SK-N-SH (cell line): ENCODE measurements around the gene SLC9A4. TPM values are rescaled to one million over a fixed set of nuclear protein-coding genes. Genes with fewer than 3 reads are reported as not detected.

Experiments
- CTCF ChIA-PET: fragments of 300-600, 350-600 bp; formaldehyde crosslinking; extraction: SDS; loops from one replicate; lab custom pipeline; 2021; lab: Yijun Ruan, JAX
- POLR2A ChIA-PET: fragments of 350-600 bp; sonication (Branson Sonifier 250); formaldehyde crosslinking; extraction: SDS; loops from one replicate; lab custom pipeline; 2020; ENCODE audit warnings: antibody characterized with exemption, inconsistent platforms; lab: Yijun Ruan, JAX
- DNase-seq: peaks from one replicate; pipeline ENCODE4 v3.0.0; 2012
- H2AFZ ChIP-seq: fragments of 200-600 bp; sonication (generic); 2 replicates; pipeline ENCODE4 v1.8.1; 2016; ENCODE audit warnings: antibody characterized with exemption, mild to moderate bottlenecking, low read depth
- H3F3A ChIP-seq: fragments of 200-600 bp; sonication (generic); replicated peaks from 2 replicates; pipeline ENCODE3; 2016; ENCODE audit warnings: antibody characterized with exemption, mild to moderate bottlenecking; ENCODE audit not compliant: insufficient read depth
- H3K27ac ChIP-seq, 2 experiments: fragments of 200-500 bp in 1 of 2; fragments of 200-600 bp in 1 of 2; sonication (Bioruptor generic) in 1 of 2; sonication (generic), shearing (Covaris generic) in 1 of 2; 2 replicates each; pipeline versions ENCODE4 v1.5.1 to v1.6.1; 2014 to 2016; ENCODE audit warnings: low read depth in 2 of 2, inconsistent platforms in 1 of 2, low read length in 1 of 2, mild to moderate bottlenecking in 1 of 2, mixed read lengths in 1 of 2
- H3K27me3 ChIP-seq: fragments of 200-600 bp; sonication (generic), shearing (Covaris generic); 2 replicates; pipeline ENCODE4 v1.6.1; 2016; ENCODE audit warnings: mixed run types; ENCODE audit not compliant: insufficient read depth
- H3K36me3 ChIP-seq, 2 experiments: fragments of 200-500 bp in 1 of 2; fragments of 200-600 bp in 1 of 2; sonication (Bioruptor generic) in 1 of 2; sonication (generic) in 1 of 2; replicated peaks in 1 of 2; 2 replicates each; pipeline versions ENCODE3 to v1.5.1; 2014 to 2016; ENCODE audit warnings: low read length in 1 of 2, mild to moderate bottlenecking in 1 of 2; ENCODE audit not compliant: insufficient read depth in 2 of 2, control insufficient read depth in 1 of 2
- H3K4me1 ChIP-seq, 2 experiments: fragments of 200-500 bp in 1 of 2; fragments of 200-600 bp in 1 of 2; sonication (Bioruptor generic) in 1 of 2; sonication (generic), shearing (Covaris generic) in 1 of 2; 2 replicates each; pipeline versions ENCODE4 v1.5.1 to v1.6.1; 2014 to 2016; ENCODE audit warnings: low read depth in 1 of 2, low read length in 1 of 2, mixed run types in 1 of 2; ENCODE audit not compliant: insufficient read depth in 2 of 2, control insufficient read depth in 1 of 2
- H3K4me2 ChIP-seq: fragments of 200-600 bp; sonication (generic), shearing (Covaris generic); 2 replicates; pipeline ENCODE4 v1.6.1; 2017; ENCODE audit warnings: mixed run types
- H3K4me3 ChIP-seq, 2 experiments: fragments of 200-500 bp in 1 of 2; fragments of 200-600 bp in 1 of 2; sonication (Bioruptor generic) in 1 of 2; sonication (generic), shearing (Covaris generic) in 1 of 2; 2 replicates each; pipeline versions ENCODE4 v1.5.1 to v1.8.1; 2014 to 2016; ENCODE audit warnings: low read depth in 2 of 2, inconsistent platforms in 1 of 2, low read length in 1 of 2, mild to moderate bottlenecking in 1 of 2, mixed read lengths in 1 of 2, moderate library complexity in 1 of 2
- H3K79me2 ChIP-seq: fragments of 200-600 bp; sonication (generic); 2 replicates; pipeline ENCODE4 v1.8.1; 2017; ENCODE audit warnings: mild to moderate bottlenecking; ENCODE audit not compliant: insufficient read depth
- H3K9ac ChIP-seq: fragments of 200-600 bp; sonication (generic); 2 replicates; pipeline ENCODE4 v1.6.1; 2017; ENCODE audit warnings: mixed run types
- H3K9me2 ChIP-seq: fragments of 200-600 bp; sonication (generic); 2 replicates; pipeline ENCODE4 v1.6.1; 2017; ENCODE audit warnings: mixed run types
- H3K9me3 ChIP-seq: fragments of 200-600 bp; sonication (generic); 2 replicates; pipeline ENCODE4 v1.6.1; 2017; ENCODE audit warnings: mixed run types, mild to moderate bottlenecking, moderate library complexity
- H4K20me1 ChIP-seq: fragments of 200-600 bp; sonication (generic); 2 replicates; pipeline ENCODE4 v1.6.1; 2017; ENCODE audit warnings: mild to moderate bottlenecking, mixed run types; ENCODE audit not compliant: insufficient read depth
- CTCF ChIP-seq: fragments of 200-600 bp; sonication (generic); IDR thresholded peaks from 2 replicates; pipeline ENCODE4 v1.6.1; 2017; ENCODE audit warnings: antibody characterized with exemption, mild to moderate bottlenecking, moderate library complexity
- EP300 ChIP-seq, 2 experiments: IDR thresholded peaks; 2 replicates each; pipeline versions ENCODE4 v1.4.0 to v1.6.1; 2012; ENCODE audit warnings: borderline replicate concordance in 1 of 2, low read depth in 1 of 2, low read length in 1 of 2
- EZH2phosphoT487 ChIP-seq: fragments of 200-600 bp; sonication (generic); IDR thresholded peaks from 2 replicates; pipeline ENCODE4 v1.6.1; 2017; ENCODE audit warnings: low read depth, mixed run types, mild to moderate bottlenecking, antibody characterized with exemption, moderate library complexity, borderline replicate concordance
- FOXJ3 ChIP-seq: sonication (generic); formaldehyde crosslinking; IDR thresholded peaks from 2 replicates; pipeline ENCODE4 v1.5.1; 2020; ENCODE audit warnings: mild to moderate bottlenecking, missing genetic modification reagents
- MEF2A ChIP-seq: IDR thresholded peaks from 2 replicates; pipeline ENCODE4 v1.4.0; 2012; ENCODE audit warnings: low read depth, borderline replicate concordance
- NFIC ChIP-seq: IDR thresholded peaks from 2 replicates; pipeline ENCODE4 v1.4.0; 2012; ENCODE audit warnings: borderline replicate concordance
- POLR2AphosphoS5 ChIP-seq: IDR thresholded peaks from 2 replicates; pipeline ENCODE4 v1.6.1; 2012; ENCODE audit warnings: low read depth, low read length
- RAD21 ChIP-seq: IDR thresholded peaks from 2 replicates; pipeline ENCODE4 v1.6.1; 2012; ENCODE audit warnings: mild to moderate bottlenecking, low read length
- RCOR1 ChIP-seq: fragments of 150-350 bp; IDR thresholded peaks from 2 replicates; pipeline ENCODE4 v1.6.1; 2017; ENCODE audit warnings: antibody characterized with exemption, low read length
- TCF12 ChIP-seq: IDR thresholded peaks from 2 replicates; pipeline ENCODE4 v1.4.0; 2012
- WGBS: methylation state at CpG from one replicate; pipeline ENCODE4 v1.1.6; 2017; ENCODE audit warnings: low lambda C conversion rate; 5-methylcytosine and 5-hydroxymethylcytosine counted together
- polyA plus RNA-seq, 3 experiments: library from polyadenylated mRNA; depleted of rRNA; stranded (reverse); fragments of >200 nt; gene quantifications; 2 replicates each; pipeline ENCODE4 v1.2.3, GENCODE V29; 2012
- TF ChIP-seq, protein P1 (sequence below): fragments of 150-350 bp; IDR thresholded peaks from 2 replicates; pipeline ENCODE4 v1.6.1; 2016; ENCODE audit warnings: mild to moderate bottlenecking, low read depth, low read length
- TF ChIP-seq, protein P2 (sequence below): IDR thresholded peaks from 2 replicates; pipeline ENCODE4 v1.6.1; 2012; ENCODE audit warnings: mild to moderate bottlenecking, low read depth, low read length, moderate library complexity

Gene SLC9A4
- polyA plus RNA-seq, 1 of the 3 experiments (the other 2 are of a cell fraction): 0.07 TPM

DNA sequence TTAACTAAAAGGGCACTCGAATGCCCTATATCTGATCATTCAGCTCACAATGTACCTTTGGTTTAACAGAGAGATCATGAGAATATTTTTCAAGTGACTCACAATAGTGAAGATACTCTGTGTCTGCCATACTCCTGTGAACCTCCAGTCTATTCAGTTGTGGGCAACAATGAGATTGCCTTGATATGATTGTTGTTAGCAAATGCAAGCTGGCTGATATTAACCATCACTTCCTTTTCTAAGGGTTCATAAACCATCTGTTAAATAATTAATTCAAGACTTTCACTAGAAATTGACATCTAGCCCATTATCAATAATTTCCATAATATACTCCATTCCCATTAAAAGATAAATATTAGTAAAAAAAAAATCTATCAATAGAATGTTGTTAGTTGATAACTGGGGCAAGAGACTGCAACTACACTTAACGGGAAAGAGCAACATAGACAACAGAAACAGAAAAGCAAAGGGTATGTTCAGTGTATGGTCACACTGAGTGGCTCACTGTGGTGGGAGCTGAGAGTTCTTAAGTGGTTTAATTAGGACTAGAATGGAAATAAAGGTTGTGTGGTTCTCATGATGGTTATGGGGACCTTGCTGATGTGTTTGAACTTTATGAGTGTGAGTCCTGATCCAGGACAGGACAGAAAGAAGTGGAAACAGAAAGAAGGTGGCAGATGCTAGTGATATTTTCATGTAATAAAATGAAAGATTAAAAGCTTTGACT is 38.2 kb upstream of the SLC9A4 start:
- H3K4me1 ChIP-seq: no peaks in the 10 kb centered on the region
- H3K9ac ChIP-seq: no peak overlapping the region
- no peak overlapping the region for H3K27ac ChIP-seq
- H3K4me3 ChIP-seq: no peak overlapping the region
- H3K9me3 ChIP-seq: no peaks in the 10 kb centered on the region
- no peak for DNase-seq
- WGBS: 3% methylated on average over 2 of the region's 2 CpGs
- CTCF ChIA-PET: interaction anchor here (1.5 to 2.1 kb wide), 2 partner anchors 15 to 16 kb away, joined by 3 to 5 read pairs; no protein-coding TSS in a partner anchor
- no peak overlapping the region for H3K4me2 ChIP-seq
- H3K27me3 ChIP-seq: peaks cover 10% of the 10 kb centered on the region
- POLR2A ChIA-PET: no interaction called here
- no peaks in the 10 kb centered on the region for H4K20me1 ChIP-seq
- H3K36me3 ChIP-seq: no peaks in the 10 kb centered on the region
- no peaks in the 10 kb centered on the region for H3K79me2 ChIP-seq
- no peaks in the 10 kb centered on the region for H3F3A ChIP-seq
- no peak overlapping the region for H2AFZ ChIP-seq
- H3K9me2 ChIP-seq: no peaks in the 10 kb centered on the region
- no peak for TF ChIP-seq TCF12
- no peak for TF ChIP-seq EP300 (IDR thresholded peaks at IDR 0.05; ENCODE audit: borderline replicate concordance in 1 of 2, low read depth in 1 of 2, low read length in 1 of 2)
- TF ChIP-seq, protein P1, sequence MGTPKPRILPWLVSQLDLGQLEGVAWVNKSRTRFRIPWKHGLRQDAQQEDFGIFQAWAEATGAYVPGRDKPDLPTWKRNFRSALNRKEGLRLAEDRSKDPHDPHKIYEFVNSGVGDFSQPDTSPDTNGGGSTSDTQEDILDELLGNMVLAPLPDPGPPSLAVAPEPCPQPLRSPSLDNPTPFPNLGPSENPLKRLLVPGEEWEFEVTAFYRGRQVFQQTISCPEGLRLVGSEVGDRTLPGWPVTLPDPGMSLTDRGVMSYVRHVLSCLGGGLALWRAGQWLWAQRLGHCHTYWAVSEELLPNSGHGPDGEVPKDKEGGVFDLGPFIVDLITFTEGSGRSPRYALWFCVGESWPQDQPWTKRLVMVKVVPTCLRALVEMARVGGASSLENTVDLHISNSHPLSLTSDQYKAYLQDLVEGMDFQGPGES: no peak
- TF ChIP-seq MEF2A: no peak
- no peak for TF ChIP-seq FOXJ3 (CRISPR knock-in tag)
- TF ChIP-seq, all 33 proteins: peak for 0

DNA sequence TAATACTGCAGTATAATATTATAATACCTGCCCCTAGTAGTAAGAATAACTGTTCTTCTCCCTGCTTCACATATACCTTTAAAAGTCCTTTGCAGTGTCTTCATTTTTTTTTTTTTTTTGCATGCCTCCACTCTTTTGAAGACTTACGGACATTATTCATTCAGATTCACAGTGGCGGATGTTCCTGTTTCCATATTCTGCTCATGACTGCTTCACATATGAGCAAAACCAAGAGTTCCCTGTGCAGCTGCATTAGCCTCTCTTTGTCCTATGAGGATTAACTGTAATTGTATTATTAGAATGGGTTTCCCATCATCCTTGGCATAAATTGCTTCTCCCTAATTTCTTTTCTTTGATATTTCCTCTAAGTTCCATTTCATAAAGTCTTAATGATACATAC is 37.3 kb upstream of the SLC9A4 start:
- Histone ChIP-seq H3K27ac (no peak overlapping the region), H3K9me2 (no peaks in the 10 kb centered on the region), H3K9ac (no peak overlapping the region), H3K79me2 (no peaks in the 10 kb centered on the region), H3K4me3 (no peak overlapping the region; a peak in 1 of 4 replicates), H3F3A (no peaks in the 10 kb centered on the region), H3K4me2 (no peak overlapping the region), H3K4me1 (no peaks in the 10 kb centered on the region), H2AFZ (no peak overlapping the region), H3K36me3 (no peaks in the 10 kb centered on the region), H4K20me1 (no peaks in the 10 kb centered on the region), H3K9me3 (no peaks in the 10 kb centered on the region), H3K27me3 (peaks cover 12% of the 10 kb centered on the region)
- WGBS: 18% methylated on average over 2 of the region's 2 CpGs
- no peak for DNase-seq
- CTCF ChIA-PET: interaction anchor here (0.8 to 1.5 kb wide), 2 partner anchors 14 to 562 kb away, joined by 3 read pairs; no protein-coding TSS in a partner anchor
- TF ChIP-seq RAD21 (no peak), CTCF (no peak), RCOR1 (no peak), EZH2phosphoT487 (no peak), NFIC (no peak), TCF12 (no peak), POLR2AphosphoS5 (no peak)
- TF ChIP-seq, protein P2, sequence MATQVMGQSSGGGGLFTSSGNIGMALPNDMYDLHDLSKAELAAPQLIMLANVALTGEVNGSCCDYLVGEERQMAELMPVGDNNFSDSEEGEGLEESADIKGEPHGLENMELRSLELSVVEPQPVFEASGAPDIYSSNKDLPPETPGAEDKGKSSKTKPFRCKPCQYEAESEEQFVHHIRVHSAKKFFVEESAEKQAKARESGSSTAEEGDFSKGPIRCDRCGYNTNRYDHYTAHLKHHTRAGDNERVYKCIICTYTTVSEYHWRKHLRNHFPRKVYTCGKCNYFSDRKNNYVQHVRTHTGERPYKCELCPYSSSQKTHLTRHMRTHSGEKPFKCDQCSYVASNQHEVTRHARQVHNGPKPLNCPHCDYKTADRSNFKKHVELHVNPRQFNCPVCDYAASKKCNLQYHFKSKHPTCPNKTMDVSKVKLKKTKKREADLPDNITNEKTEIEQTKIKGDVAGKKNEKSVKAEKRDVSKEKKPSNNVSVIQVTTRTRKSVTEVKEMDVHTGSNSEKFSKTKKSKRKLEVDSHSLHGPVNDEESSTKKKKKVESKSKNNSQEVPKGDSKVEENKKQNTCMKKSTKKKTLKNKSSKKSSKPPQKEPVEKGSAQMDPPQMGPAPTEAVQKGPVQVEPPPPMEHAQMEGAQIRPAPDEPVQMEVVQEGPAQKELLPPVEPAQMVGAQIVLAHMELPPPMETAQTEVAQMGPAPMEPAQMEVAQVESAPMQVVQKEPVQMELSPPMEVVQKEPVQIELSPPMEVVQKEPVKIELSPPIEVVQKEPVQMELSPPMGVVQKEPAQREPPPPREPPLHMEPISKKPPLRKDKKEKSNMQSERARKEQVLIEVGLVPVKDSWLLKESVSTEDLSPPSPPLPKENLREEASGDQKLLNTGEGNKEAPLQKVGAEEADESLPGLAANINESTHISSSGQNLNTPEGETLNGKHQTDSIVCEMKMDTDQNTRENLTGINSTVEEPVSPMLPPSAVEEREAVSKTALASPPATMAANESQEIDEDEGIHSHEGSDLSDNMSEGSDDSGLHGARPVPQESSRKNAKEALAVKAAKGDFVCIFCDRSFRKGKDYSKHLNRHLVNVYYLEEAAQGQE: no peak
- POLR2A ChIA-PET: no interaction called here
